Germinal center (tissue), 1 donor: ENCODE results near the gene GJC1.

Experiments
- DNase-seq: peaks from one replicate; pipeline ENCODE4 v3.0.0; 2012; ENCODE audit warnings: mixed read lengths, low spot score

Gene GJC1

DNA sequence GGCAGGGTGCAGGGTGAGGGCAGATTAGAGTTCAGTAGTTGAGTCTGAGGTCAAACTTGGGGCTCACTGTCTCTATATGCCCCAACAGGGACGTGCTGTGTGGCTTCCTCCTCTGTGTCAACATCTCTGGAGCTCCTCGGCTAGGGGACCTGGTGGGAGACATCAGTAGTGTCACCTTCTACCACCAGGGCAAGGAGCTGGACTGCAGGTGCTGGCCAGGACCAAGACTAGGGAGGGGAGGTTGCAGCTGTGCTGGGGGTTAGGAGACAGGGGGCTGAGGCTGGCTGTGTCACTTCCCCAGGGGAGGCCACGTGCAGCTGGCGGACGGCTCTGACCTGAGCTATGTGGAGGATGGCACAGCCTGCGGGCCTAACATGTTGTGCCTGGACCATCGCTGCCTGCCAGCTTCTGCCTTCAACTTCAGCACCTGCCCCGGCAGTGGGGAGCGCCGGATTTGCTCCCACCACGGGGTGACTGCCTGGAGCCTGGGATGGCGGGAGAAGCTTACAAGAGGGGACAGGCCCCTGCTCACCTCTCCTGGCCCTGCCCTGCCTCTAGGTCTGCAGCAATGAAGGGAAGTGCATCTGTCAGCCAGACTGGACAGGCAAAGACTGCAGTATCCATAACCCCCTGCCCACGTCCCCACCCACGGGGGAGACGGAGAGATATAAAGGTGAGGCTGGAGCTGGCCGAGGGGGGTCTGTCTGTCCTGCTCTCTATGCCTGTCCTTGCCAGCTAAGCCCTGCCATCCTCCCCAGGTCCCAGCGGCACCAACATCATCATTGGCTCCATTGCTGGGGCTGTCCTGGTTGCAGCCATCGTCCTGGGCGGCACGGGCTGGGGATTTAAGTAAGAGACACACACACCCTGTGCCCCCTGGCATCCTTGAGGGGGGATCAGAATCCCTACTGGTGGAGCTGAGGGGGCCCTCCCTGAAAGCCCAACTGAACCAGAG is 52.4 kb downstream of the GJC1 start:
- no peak for DNase-seq

DNA sequence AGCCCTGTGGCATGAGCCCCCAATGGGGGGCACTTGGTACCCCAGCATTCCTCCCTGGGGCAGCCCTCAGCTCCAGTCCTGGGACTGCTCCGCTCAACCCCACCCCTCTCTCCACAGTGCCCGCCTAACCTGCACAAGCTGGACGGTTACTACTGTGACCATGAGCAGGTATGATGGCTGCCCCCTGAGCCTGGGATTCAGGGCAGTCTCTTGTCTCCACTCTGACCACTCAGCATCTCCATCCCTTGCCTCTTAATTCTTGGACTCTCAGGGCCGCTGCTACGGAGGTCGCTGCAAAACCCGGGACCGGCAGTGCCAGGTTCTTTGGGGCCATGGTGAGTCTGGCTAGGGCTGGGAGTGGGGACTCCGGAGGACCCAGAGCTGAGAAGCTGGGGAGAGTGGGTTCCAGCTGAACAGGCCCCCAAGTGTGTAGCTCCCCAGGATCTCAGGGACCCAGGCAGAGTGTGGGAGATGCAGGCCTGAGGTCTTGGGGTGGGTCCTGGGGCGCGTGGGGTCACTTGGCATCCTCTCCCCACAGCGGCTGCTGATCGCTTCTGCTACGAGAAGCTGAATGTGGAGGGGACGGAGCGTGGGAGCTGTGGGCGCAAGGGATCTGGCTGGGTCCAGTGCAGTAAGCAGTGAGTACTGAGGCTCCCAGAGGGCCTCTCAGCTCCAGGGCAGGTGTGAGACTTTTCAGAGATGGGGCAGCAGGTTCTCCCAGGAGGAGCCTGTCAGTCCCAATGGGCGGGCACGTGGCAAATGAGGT is 53.3 kb downstream of the GJC1 start:
- no peak for DNase-seq

DNA sequence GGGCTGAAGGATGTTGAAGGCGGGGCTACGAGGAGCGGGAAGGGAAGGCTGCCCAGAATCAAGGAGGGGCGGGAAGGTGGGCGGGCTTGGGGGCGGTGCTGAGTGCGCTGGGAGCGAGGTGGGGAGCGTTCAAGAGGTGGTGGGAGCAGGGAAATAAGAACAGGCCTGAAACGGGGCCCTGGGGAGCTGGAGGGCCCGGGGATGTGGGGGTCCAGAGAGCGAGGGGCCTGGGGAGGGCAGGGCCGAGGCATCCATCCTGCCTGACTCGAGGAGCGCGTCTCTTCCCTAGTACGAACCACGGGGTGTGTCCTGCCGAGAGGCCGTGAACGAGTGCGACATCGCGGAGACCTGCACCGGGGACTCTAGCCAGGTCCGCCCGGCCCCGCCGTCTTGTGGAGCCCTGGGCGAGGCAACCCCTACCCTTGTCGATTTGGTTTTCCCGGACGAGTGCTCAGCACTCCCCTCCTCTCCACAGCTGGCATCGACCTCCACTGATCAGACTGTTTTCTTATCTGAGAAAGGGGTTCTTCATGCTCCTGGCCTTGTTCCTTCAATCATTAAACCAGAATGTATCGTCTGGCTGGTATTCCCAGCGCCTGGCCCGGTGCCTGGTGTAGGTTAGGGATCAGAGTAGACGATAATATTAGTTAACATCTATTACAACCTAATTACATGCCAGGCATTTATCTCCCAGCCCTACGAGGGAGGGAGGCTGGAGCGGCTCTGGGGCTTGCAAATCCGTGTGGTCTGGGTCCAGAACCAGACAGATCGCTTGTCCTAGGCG is 54.1 kb downstream of the GJC1 start:
- DNase-seq = peak; percentile 98

DNA sequence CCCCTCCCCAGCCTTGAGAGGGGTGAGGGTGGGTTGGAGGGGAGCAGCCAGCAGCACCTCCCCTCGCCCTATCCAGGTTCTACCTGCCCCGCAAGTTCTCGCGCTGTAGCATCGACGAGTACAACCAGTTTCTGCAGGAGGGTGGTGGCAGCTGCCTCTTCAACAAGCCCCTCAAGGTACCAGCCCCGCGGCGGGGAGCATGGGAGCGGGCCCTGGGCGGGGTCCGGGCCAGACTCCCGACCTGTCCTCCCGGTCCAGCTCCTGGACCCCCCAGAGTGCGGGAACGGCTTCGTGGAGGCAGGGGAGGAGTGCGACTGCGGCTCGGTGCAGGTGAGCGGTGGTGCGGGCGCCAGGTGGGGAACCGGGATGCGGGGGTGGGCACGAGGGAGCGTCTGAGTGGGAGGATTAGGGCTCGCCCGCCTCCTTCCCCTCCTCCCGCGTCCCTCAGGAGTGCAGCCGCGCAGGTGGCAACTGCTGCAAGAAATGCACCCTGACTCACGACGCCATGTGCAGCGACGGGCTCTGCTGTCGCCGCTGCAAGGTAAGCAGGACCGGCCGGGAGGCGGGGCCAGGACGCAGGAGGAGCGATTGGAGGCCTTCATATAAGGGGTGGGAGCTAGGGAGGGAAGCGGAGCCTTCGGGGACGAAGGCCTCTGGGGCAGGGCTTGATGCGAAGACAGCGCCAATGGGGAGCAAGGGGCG is 54.8 kb downstream of the GJC1 start:
- no peak for DNase-seq

DNA sequence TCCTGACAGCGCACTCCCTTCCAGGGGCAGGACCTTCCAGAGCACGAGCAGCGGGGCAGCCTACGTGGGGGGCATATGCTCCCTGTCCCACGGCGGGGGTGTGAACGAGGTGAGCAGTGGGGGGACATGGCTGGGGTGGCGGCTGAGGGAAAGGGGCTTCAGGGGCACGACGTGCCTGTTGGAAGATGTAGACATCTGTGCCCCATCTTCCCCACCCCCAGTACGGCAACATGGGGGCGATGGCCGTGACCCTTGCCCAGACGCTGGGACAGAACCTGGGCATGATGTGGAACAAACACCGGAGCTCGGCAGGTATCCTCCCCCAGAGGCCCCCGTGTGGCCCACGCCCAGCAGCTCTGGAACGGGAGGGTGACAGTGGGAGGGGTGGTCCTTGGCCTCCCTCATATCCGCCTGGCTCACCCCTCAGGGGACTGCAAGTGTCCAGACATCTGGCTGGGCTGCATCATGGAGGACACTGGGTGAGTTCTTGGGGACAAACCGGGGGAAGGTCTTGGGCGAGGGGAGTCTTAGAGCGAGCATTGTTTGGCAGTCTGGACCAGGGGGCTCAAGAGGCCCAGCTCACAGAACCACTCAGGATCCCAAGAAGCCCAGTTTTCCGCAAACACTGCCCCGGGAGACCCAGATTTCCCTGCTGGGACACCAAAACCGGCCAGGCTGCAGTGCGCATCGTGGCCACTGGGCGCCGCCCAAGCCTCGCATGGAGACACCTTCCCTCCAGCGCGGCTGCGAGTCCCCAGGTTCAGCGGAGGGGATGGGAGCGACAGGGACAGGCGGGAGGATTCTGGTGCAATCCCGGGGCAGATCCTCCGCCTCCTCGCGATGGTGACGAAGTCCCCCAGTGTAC is 55.6 kb downstream of the GJC1 start:
- peak; percentile 89 for DNase-seq

DNA sequence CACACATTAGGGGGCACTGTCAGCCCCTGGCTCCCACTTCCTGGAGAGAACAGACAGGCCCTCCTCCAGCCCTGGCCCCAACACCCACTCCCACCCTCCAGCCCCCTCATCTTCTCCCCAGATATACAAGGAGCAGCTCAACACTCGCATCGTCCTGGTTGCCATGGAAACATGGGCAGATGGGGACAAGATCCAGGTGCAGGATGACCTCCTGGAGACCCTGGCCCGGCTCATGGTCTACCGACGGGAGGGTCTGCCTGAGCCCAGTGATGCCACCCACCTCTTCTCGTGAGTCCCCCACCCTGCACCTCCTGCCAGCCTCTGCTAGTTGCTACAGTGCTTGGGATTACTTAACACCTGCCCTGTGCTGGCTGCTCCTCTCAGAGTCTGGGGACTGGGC is 56.9 kb downstream of the GJC1 start:
- DNase-seq = no peak

DNA sequence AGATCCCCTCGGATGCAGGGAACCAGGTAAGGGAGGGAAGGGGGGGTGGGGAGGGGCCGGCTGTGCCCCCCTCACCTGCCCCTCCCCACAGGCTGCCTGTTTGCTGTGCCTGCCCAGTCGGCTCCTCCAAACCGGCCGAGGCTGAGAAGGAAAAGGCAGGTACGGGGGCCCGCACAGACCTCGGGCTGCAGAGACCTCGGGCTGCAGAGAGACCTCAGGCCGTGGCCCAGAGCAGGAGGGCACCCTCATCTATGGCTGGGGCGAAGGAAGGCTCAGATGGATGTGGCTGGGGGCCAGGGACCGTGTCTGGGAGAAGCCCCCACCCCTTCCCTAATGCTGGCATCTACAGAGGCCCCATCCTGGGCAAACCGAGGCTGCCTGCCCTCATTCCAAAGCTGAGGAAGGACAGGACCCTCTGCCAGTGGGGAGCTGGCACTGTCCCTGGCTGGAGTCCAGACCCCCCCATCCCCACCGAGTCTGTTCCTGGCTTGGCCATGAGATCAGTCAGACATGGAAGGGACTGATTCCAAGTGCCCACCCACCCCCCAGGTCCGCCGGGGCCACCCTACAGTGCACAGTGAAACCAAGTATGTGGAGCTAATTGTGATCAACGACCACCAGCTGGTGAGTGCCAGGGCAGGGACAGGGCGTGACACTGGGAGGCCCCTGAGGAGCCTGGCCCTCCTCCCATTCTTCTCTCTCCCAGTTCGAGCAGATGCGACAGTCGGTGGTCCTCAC is 57.6 kb downstream of the GJC1 start:
- DNase-seq = no peak

DNA sequence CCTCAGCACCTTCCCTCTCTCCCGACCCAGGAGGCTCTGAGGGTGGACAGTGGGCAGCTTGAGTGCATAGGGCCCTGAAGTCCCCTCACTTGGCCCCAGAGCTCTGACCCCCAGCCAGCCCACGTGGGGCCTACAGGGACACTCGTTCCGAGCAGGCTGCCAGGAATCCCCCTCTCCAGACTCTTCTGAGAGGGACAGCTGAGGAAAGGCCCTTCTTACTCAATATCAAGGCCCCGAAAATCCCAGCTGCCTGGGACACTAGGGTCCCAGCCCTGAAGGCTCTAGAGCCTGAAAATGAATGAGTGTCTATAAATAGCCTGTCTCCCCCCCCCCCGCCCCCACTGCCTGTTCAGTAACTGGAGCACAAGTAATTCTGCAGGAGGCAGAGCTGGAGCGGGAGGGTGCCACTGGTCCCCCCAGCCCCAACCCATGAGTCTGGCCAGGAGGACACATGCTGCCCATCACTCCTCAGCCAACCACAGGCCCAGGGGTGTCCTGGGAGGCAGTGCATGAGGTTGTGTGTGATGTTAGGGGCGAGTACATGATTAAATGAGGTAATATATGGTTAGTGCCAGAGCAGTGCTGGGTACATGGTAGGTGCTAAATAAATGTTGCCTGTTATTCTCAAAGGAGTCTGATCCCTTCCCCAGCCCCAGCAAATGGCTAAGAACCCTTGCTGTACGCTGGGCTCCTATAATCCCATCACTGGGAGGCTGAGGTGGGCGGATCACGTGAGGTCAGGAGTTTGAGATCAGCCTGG is 59.7 kb downstream of the GJC1 start:
- DNase-seq = no peak

DNA sequence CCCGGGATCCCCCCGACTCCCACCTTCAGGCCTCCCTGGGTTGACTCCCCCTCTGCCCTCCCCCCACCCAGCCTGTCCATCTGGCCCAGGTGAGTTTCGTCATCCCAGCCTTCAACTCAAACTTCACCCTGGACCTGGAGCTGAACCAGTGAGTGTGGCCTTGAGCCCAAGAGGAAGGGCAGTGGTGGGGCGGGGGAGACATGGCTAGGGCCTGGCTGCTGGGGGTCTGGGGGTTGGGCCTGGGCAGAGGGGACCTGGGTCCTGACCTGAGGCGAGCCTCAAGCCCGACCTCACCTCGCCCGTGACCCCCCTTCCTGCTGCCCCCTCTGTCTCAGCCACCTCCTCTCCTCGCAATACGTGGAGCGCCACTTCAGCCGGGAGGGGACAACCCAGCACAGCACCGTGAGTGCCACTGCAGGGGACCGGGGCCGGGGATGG is 60.4 kb downstream of the GJC1 start:
- no peak for DNase-seq

DNA sequence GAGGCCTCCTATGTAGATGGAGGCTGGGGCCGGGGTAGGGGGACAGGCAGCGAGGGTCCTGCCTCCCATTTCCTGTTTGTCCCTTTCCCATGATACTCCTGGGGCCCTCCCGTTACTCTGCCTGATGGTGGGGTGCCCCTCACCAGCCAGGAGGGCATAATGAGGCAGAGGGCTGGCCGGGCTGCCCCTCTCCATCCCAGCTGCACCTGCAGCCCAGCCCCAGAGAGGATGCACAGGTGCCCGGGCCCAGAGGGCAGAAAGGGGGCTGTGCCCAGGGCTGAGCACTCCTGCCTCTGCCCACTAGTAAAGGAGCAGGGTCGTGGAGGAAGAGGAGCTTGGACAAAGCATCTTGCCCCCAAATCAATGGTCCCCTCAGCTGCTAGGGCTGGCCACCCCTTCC is 60.9 kb downstream of the GJC1 start:
- no peak for DNase-seq

DNA sequence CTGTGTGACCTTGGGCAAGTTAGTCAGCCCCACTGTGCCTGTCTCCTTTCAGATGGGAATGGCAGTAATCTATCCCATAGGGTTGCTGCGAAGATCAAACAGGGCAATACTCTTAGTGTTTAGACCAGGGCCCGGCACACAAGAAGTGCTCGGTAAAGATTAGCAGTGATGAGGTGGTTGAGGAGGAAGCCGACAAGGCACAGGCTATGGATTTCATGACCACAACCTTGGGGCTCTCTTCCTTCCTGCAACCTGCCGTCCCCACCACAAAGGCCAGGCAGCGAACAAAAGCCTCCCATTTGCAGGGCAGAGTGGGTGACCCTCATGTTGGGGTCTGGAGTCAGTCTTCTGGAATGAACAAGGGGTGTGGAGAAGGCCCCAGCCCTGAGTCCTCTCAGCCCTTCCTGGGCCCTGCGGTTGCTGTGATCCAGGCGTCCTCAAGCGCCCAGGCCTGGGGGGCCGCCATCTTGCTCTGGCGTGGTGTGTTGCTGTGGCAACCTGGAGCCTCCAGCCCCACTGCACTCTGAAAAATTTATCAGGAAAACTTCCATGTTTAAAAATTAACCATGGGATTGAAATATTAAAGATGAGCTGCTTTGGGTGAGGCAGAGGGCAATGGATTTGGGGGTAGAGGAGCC is 61.5 kb downstream of the GJC1 start:
- no peak for DNase-seq

DNA sequence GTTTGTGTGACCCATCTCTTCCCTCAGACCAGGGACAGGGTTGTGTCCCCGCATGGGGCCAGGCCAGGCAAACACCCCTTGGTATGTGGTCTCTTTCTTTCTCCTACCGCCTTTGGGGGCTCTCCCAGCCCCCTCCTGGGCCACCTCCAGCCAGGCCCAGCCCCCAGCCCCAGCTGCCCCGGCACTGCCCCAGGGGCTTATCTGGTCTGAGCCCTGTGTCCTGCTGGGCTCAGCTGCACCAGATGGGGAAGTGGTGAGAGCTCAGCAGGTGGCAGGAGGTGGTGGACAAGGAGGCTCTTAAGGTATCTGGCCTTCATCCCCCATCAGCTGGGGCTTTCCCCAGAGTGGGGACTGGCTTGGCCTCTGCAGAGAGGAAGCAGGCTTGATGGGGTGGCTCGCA is 62.6 kb downstream of the GJC1 start:
- no peak for DNase-seq

DNA sequence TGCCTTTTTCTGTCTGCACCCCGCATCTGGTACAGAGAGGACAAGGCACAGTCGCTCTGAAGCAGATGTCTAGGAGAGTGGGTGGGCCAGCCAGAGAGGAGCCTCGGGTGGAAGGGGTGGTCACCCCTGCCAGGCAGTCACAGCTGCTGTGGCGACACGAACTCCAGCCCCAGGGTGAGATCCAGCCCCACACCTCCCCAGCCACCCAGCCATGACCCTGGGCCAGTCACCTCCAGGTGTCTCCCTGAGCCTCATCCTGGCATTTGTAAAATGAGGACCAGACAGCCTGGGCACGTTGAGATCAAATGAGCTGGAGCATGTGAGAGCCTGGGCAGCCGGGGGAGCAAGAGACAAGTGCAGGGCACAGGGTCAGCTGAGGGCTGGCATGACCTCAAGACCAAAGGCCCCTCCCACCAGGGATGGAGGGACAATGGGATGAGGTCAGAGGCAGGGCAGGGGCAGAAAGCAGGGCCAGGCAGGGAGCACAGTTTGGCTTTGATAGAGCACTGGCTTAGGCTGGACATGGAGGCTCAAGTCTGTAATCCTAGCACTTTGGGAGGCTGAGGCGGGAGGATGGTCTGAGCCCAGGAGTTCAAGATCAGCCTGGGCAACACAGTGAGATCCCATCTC is 63.6 kb downstream of the GJC1 start:
- no peak for DNase-seq

DNA sequence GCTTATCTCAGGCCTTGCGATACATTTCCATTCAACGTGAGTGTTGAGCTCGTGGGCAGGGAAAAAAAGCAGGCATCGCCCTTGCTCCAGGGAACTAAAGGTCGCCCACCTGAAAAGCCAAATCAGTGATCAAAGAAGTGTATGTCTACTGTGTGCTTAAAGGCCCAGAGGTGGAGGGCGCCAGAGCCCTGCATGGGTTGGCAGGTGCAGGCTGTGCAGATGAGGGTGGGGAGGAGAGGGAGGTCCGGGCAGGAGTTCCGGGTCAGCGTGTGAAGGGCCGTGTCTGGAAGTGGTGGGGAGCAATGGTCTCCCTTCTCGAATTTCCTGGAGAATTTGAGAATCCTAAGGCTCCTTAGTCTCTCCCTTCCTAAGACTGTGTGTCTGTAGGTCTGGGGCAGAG is 64.1 kb downstream of the GJC1 start:
- DNase-seq = no peak

DNA sequence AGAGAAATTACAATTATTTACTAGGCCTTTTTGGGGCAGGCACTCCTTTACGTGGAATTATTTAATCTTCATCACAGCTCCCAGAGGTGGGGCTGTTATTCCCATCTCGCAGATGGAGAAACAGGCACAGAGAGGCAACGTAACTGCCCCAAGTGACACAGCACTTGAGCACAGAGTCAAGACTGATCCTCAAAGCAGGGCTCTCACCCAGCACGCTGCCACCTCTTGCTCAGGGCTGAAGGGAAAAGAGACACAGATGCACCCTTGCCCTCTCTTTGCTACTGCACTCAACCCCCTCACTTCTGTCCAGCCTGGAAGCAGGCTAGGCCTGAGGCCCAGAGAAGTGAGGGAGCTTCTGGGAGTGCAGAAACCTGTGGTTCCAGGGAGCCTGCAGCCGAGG is 66.9 kb downstream of the GJC1 start:
- DNase-seq = no peak

DNA sequence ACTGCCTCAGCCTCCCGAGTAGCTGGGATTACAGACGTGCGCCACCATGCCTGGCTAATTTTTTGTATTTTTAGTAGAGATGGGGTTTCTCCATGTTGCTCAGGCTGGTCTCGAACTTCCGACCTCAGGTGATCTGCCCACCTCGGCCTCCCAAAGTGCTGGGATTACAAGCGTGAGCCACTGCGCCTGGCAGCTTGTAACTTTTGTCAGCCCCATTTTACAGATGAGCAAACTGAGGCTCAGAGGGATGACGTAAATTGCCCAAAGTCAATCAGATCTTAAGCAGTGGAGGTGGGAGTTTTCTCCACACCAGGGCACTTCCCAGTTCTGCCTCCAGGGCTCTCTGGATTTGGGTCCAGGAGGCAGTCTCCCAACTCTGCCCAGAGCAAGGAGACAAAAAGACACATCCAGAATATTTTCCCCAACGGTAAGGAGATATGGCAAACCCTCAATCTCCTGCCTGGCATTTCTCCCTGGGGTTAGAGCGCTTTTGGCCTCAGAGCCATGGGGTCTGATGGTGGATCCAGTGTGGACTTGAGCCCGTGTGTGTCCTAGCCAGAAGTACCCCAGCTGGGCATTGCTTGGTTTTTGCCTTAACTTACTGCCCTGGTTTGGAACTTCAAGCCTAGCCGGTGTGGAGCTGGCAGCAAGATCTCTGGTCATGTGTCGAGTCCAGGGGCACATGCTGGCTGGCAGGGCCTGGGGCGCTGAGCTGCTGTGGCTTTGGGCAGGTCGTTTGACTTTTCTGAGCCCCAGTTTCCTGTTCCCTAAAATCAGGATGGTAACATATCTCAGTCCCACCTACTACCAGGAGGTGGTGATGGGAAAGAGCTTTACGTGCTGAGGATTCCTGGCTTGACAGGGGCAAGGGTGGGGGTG is 67.9 kb downstream of the GJC1 start:
- DNase-seq = no peak
